Measurements from ENCODE around the gene PECR. TPM values are rescaled to one million over a fixed set of nuclear protein-coding genes. Genes with fewer than 3 reads are reported as not detected.

Gene PECR
- total and polyA plus RNA-seq, 2 of the 4 experiments (the other 2 are of a cell fraction): 11.4 to 17.7 TPM

DNA sequence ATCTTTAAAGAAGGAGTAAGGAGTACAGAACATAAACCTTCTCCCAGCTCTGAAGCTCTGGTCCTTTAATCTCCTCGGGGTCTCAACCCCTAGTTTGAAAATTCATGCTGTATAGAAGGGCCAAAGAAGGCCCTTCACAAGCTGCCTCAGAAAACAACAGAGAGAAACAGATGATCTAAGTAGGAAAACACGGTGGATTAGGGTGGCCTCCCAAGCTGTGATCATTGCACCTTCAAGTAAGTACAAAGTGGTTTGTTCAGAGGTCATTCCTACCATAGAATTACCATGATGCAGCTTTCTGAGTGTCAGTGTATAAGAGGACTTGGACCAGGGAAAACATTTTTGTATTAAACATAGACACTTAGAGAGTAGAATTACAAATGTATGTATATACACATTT, 11.0 kb upstream of the PECR start:
- Histone ChIP-seq H3K9ac (ENCODE audit: low read depth, low read length) (no peak overlapping the region), H2BK15ac (ENCODE audit: low read depth, low read length) (no peak overlapping the region), H3K27ac (ENCODE audit: insufficient read depth, low read length) (no peak overlapping the region), H4K5ac (ENCODE audit: low read depth, low read length) (no peak overlapping the region), H2AFZ (replicated peaks; ENCODE audit: low read length, poor library complexity) (no peak overlapping the region), H3K9me1 (ENCODE audit: insufficient read depth, low read length) (no peaks in the 10 kb centered on the region), H3K56ac (ENCODE audit: extremely low read depth, insufficient read depth, low read length) (no peak overlapping the region), H2BK20ac (ENCODE audit: low read depth, low read length) (no peak overlapping the region), H2AK9ac (replicated peaks; ENCODE audit: low read depth, low read length, poor library complexity) (no peak overlapping the region), H4K91ac (ENCODE audit: insufficient read depth, low read depth, low read length) (no peak overlapping the region), H3K14ac (replicated peaks; ENCODE audit: low read depth, low read length) (no peak overlapping the region), H3K4me3 (ENCODE audit: insufficient read depth, low read depth, low read length) (no peak overlapping the region), H3K4me2 (ENCODE audit: low read depth, low read length) (no peak overlapping the region), H3K79me1 (ENCODE audit: low read depth in 1 of 2, low read length in 2 of 2) (no peaks in the 10 kb centered on the region), H4K20me1 (ENCODE audit: insufficient read depth, low read length) (no peaks in the 10 kb centered on the region), H3K9me3 (ENCODE audit: control insufficient read depth, insufficient read depth, low read length) (0 out of 2 replicates have a peak, but pooled peaks cover 2% of the 10 kb centered on the region), H3K23ac (ENCODE audit: low read depth, low read length) (no peak overlapping the region), H2AK5ac (ENCODE audit: low read depth, low read length) (no peak overlapping the region), H3K36me3 (ENCODE audit: control insufficient read depth, insufficient read depth, low read length) (no peaks in the 10 kb centered on the region), H3K4me1 (ENCODE audit: control insufficient read depth, insufficient read depth, low read length) (no peaks in the 10 kb centered on the region), H3K4ac (ENCODE audit: low read depth, low read length) (no peak overlapping the region), H2BK120ac (ENCODE audit: low read depth, low read length) (no peak overlapping the region), H3K27me3 (ENCODE audit: control insufficient read depth, insufficient read depth, low read length) (no peaks in the 10 kb centered on the region; the same call in 1 of the 2 replicates), H4K8ac (ENCODE audit: low read depth in 2 of 2, low read length in 2 of 2) (no peak overlapping the region), H3K18ac (ENCODE audit: low read depth, low read length) (no peak overlapping the region), H2BK5ac (ENCODE audit: low read depth, low read length, poor library complexity, severe bottlenecking) (no peak overlapping the region)
- dilution Hi-C loops (cut with HindIII; ENCODE audit: low sequenced_read_pairs, unreplicated experiment) (no loop called here), in situ Hi-C loops (cut with MboI; ENCODE audit: low sequenced_read_pairs) (no loop called here), intact Hi-C loops (cut with micrococcal nuclease) (no loop called here)
- ATAC-seq (ENCODE audit: low read depth): no peak
- no TSS peak for BruUV-seq (replicated peaks)
- POLR2A ChIA-PET (ENCODE audit: unreplicated experiment): no interaction called here
- CTCF ChIA-PET: no interaction called here
- TF ChIP-seq, protein P1, sequence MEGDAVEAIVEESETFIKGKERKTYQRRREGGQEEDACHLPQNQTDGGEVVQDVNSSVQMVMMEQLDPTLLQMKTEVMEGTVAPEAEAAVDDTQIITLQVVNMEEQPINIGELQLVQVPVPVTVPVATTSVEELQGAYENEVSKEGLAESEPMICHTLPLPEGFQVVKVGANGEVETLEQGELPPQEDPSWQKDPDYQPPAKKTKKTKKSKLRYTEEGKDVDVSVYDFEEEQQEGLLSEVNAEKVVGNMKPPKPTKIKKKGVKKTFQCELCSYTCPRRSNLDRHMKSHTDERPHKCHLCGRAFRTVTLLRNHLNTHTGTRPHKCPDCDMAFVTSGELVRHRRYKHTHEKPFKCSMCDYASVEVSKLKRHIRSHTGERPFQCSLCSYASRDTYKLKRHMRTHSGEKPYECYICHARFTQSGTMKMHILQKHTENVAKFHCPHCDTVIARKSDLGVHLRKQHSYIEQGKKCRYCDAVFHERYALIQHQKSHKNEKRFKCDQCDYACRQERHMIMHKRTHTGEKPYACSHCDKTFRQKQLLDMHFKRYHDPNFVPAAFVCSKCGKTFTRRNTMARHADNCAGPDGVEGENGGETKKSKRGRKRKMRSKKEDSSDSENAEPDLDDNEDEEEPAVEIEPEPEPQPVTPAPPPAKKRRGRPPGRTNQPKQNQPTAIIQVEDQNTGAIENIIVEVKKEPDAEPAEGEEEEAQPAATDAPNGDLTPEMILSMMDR (conservative IDR thresholded peaks at IDR 0.05; ENCODE audit: low read depth, low read length): no peak
- TF ChIP-seq, protein P2, sequence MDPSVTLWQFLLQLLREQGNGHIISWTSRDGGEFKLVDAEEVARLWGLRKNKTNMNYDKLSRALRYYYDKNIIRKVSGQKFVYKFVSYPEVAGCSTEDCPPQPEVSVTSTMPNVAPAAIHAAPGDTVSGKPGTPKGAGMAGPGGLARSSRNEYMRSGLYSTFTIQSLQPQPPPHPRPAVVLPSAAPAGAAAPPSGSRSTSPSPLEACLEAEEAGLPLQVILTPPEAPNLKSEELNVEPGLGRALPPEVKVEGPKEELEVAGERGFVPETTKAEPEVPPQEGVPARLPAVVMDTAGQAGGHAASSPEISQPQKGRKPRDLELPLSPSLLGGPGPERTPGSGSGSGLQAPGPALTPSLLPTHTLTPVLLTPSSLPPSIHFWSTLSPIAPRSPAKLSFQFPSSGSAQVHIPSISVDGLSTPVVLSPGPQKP (IDR thresholded peaks at IDR 0.05; ENCODE audit: borderline replicate concordance, low read depth, low read length): no peak
- TF ChIP-seq RCOR1 (IDR thresholded peaks at IDR 0.05; ENCODE audit: insufficient replicate concordance, low read length): no peak
- TF ChIP-seq, protein P3, sequence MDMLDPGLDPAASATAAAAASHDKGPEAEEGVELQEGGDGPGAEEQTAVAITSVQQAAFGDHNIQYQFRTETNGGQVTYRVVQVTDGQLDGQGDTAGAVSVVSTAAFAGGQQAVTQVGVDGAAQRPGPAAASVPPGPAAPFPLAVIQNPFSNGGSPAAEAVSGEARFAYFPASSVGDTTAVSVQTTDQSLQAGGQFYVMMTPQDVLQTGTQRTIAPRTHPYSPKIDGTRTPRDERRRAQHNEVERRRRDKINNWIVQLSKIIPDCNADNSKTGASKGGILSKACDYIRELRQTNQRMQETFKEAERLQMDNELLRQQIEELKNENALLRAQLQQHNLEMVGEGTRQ (IDR thresholded peaks at IDR 0.05; ENCODE audit: low read depth, low read length): no peak
- no peak for TF ChIP-seq RAD21 (IDR thresholded peaks at IDR 0.05; ENCODE audit: low read length)
- no peak for TF ChIP-seq POLR2A (IDR thresholded peaks at IDR 0.05; ENCODE audit: low read depth, low read length)
- TF ChIP-seq MAFK (IDR thresholded peaks at IDR 0.05; ENCODE audit: low read depth, low read length): no peak
- TF ChIP-seq FOS (IDR thresholded peaks at IDR 0.05; ENCODE audit: low read depth, low read length): no peak
- no peak for TF ChIP-seq MAZ (IDR thresholded peaks at IDR 0.05; ENCODE audit: borderline replicate concordance, low read depth, low read length)
- TF ChIP-seq RFX5 (IDR thresholded peaks at IDR 0.05; ENCODE audit: low read depth, low read length): no peak
- TF ChIP-seq CHD1 (IDR thresholded peaks at IDR 0.05; ENCODE audit: low read depth, low read length): no peak
- TF ChIP-seq NFE2L2 (IDR thresholded peaks at IDR 0.05; ENCODE audit: low read depth, low read length): no peak
- no peak for DNase-seq
- no CpG with 5 or more reads among the region's 2 CpGs for WGBS, 2 experiments (ENCODE audit: extremely low coverage in 2 of 2, insufficient read length in 1 of 2)

Measured in IMR-90 (cell line).